Thyroid gland (tissue), 4 donors: ENCODE results near the gene MIER2.

Experiments
- CTCF ChIP-seq, 6 experiments: fragments of 200-600 bp in 3 of 6; fragments of 450-650 bp in 3 of 6; sonication (generic) in 3 of 6; IDR thresholded peaks; one replicate each; pipeline ENCODE4 v1.5.1; 2016 to 2019; ENCODE audit warnings: antibody characterized with exemption in 6 of 6, mild to moderate bottlenecking in 2 of 6, inconsistent platforms in 1 of 6, moderate library complexity in 1 of 6
- POLR2A ChIP-seq, 2 donors: fragments of 450-650 bp; IDR thresholded peaks; one replicate each; pipeline ENCODE4 v1.6.1; 2017; ENCODE audit warnings: antibody characterized with exemption in 2 of 2, mild to moderate bottlenecking in 2 of 2, moderate library complexity in 1 of 2

DNA sequence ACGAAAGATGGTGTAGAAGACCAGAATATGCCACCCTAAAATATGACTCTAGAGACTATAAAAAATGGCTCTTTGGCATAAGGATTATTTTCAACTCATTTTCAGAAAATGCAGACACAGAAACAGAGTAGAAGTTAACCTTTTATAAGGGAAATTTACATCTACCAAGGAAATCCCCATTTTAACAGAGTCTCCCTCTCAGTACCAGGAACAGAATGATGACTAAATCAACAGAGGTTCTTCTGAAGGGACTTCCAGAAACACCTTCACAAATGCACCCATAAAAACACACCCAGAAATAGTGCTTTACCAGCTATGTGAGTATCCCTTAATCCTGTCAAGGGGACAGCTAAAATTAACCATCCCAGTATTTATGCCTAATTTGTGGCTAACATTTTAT lies 82.5 kb downstream of the MIER2 start:
- TF ChIP-seq POLR2A (IDR thresholded peaks at IDR 0.05) = no peak
- no peak for TF ChIP-seq CTCF (IDR thresholded peaks at IDR 0.05)
